ENCODE data around the gene DTX4. TPM values are rescaled to one million over a fixed set of nuclear protein-coding genes. Genes with fewer than 3 reads are reported as not detected.

Gene DTX4
- total and polyA plus RNA-seq, 2 of the 4 experiments (the other 2 are of a cell fraction), result 2.7 to 3.0 TPM

- peaks cover 12% of the 10 kb centered on the region; the same call in 1 of the 2 replicates for H3K9me1 ChIP-seq (ENCODE audit: insufficient read depth, low read length)
- H3K4me1 ChIP-seq (ENCODE audit: control insufficient read depth, insufficient read depth, low read length), result peaks cover 7% of the 10 kb centered on the region
- no peak overlapping the region for H3K4me3 ChIP-seq (ENCODE audit: insufficient read depth, low read depth, low read length)
- H3K14ac ChIP-seq (replicated peaks; ENCODE audit: low read depth, low read length), result no peak overlapping the region
- H2AFZ ChIP-seq (replicated peaks; ENCODE audit: low read length, poor library complexity), result no peak overlapping the region
- no peak for DNase-seq
- H3K27me3 ChIP-seq (ENCODE audit: control insufficient read depth, insufficient read depth, low read length), result no peaks in the 10 kb centered on the region
- H3K9ac ChIP-seq (ENCODE audit: low read depth, low read length), result no peak overlapping the region
- H4K8ac ChIP-seq (ENCODE audit: low read depth in 2 of 2, low read length in 2 of 2), result no peak overlapping the region
- in situ Hi-C loops (cut with MboI; ENCODE audit: low sequenced_read_pairs) (no loop called here), dilution Hi-C loops (cut with HindIII; ENCODE audit: low sequenced_read_pairs, unreplicated experiment) (no loop called here), intact Hi-C loops (cut with micrococcal nuclease) (no loop called here)
- no peak overlapping the region for H3K23ac ChIP-seq (ENCODE audit: low read depth, low read length)
- no peak overlapping the region for H2BK120ac ChIP-seq (ENCODE audit: low read depth, low read length)
- no peak overlapping the region for H3K56ac ChIP-seq (ENCODE audit: extremely low read depth, insufficient read depth, low read length)
- ATAC-seq (ENCODE audit: low read depth), result no peak
- BruUV-seq (replicated peaks), result no TSS peak
- 77% methylated on average over 10 of the region's 14 CpGs; no CpG with 5 or more reads in 1 of the 2 experiments for WGBS, 2 experiments (ENCODE audit: extremely low coverage in 2 of 2, insufficient read length in 1 of 2)
- H4K5ac ChIP-seq (ENCODE audit: low read depth, low read length), result no peak overlapping the region
- no peak overlapping the region for H3K4me2 ChIP-seq (ENCODE audit: low read depth, low read length)
- ChIA-PET CTCF (interaction anchor here (1.8 to 2.1 kb wide), 2 partner anchors 24 to 28 kb away, joined by 4 to 10 read pairs; partner anchors contain the start of gene DTX4), POLR2A (ENCODE audit: unreplicated experiment) (no interaction called here)
- no peak overlapping the region for H2BK20ac ChIP-seq (ENCODE audit: low read depth, low read length)
- H4K91ac ChIP-seq (ENCODE audit: insufficient read depth, low read depth, low read length), result no peak overlapping the region
- no peak overlapping the region for H2AK5ac ChIP-seq (ENCODE audit: low read depth, low read length)
- no peaks in the 10 kb centered on the region for H3K79me1 ChIP-seq (ENCODE audit: low read depth in 1 of 2, low read length in 2 of 2)
- H2BK5ac ChIP-seq (ENCODE audit: low read depth, low read length, poor library complexity, severe bottlenecking), result no peak overlapping the region
- no peak overlapping the region for H3K4ac ChIP-seq (ENCODE audit: low read depth, low read length)
- H2BK15ac ChIP-seq (ENCODE audit: low read depth, low read length), result no peak overlapping the region
- H3K27ac ChIP-seq (ENCODE audit: insufficient read depth, low read length), result no peak overlapping the region
- no peak overlapping the region for H2AK9ac ChIP-seq (replicated peaks; ENCODE audit: low read depth, low read length, poor library complexity)
- no peaks in the 10 kb centered on the region for H4K20me1 ChIP-seq (ENCODE audit: insufficient read depth, low read length)
- H3K36me3 ChIP-seq (ENCODE audit: control insufficient read depth, insufficient read depth, low read length), result peaks cover 37% of the 10 kb centered on the region
- no peak overlapping the region for H3K18ac ChIP-seq (ENCODE audit: low read depth, low read length)
- H3K9me3 ChIP-seq (ENCODE audit: control insufficient read depth, insufficient read depth, low read length), result no peaks in the 10 kb centered on the region
- TF ChIP-seq ELK1 (IDR thresholded peaks at IDR 0.05; ENCODE audit: borderline replicate concordance, low read depth, low read length) (no peak), SMC3 (IDR thresholded peaks at IDR 0.05; ENCODE audit: low read depth, low read length) (no peak), POLR2A (IDR thresholded peaks at IDR 0.05; ENCODE audit: low read depth, low read length) (no peak), MAFK (IDR thresholded peaks at IDR 0.05; ENCODE audit: low read depth, low read length) (no peak), NFE2L2 (IDR thresholded peaks at IDR 0.05; ENCODE audit: low read depth, low read length) (no peak), RCOR1 (IDR thresholded peaks at IDR 0.05; ENCODE audit: insufficient replicate concordance, low read length) (no peak), FOS (IDR thresholded peaks at IDR 0.05; ENCODE audit: low read depth, low read length) (no peak), BHLHE40 (IDR thresholded peaks at IDR 0.05; ENCODE audit: low read depth, low read length) (no peak), CEBPB (IDR thresholded peaks at IDR 0.05; ENCODE audit: low read depth, low read length) (no peak), MAZ (IDR thresholded peaks at IDR 0.05; ENCODE audit: borderline replicate concordance, low read depth, low read length) (no peak), MXI1 (IDR thresholded peaks at IDR 0.05; ENCODE audit: borderline replicate concordance, low read depth, low read length) (no peak), CHD1 (IDR thresholded peaks at IDR 0.05; ENCODE audit: low read depth, low read length) (no peak), RFX5 (IDR thresholded peaks at IDR 0.05; ENCODE audit: low read depth, low read length) (no peak), RAD21 (IDR thresholded peaks at IDR 0.05; ENCODE audit: low read length) (no peak), CTCF (conservative IDR thresholded peaks at IDR 0.05; ENCODE audit: low read depth, low read length) (no peak)
Observed at GRCh38 chr11:59199546-59200422, 27.9 kb downstream of the DTX4 start.
